HepG2 (cell line): ENCODE data around the gene ACTL7B. TPM values are rescaled to one million over a fixed set of nuclear protein-coding genes. Genes with fewer than 3 reads are reported as not detected.

Source experiments
- ATF1 ChIP-seq: IDR thresholded peaks from 2 replicates; pipeline ENCODE4 v1.6.1; 2016; ENCODE audit warnings: mild to moderate bottlenecking, control low read depth
- ATM ChIP-seq: fragments of 450-650 bp; IDR thresholded peaks from 2 replicates; pipeline ENCODE4 v1.7.1; 2017; ENCODE audit warnings: mild to moderate bottlenecking, borderline replicate concordance
- GATA4 ChIP-seq: sonication (generic); IDR thresholded peaks from 2 replicates; pipeline ENCODE4 v1.6.1; 2016; ENCODE audit warnings: antibody characterized with exemption, low read depth, borderline replicate concordance
- HDAC6 ChIP-seq: fragments of 200-600 bp; sonication (generic); IDR thresholded peaks from 2 replicates; pipeline ENCODE4 v1.7.0; 2017; ENCODE audit warnings: mild to moderate bottlenecking, antibody characterized with exemption, low read length, low read depth
- JUN ChIP-seq: sonication (generic); formaldehyde crosslinking; IDR thresholded peaks from 2 replicates; pipeline ENCODE4 v1.4.0; 2020; ENCODE audit warnings: mild to moderate bottlenecking, missing genetic modification reagents
- KLF9 ChIP-seq: IDR thresholded peaks from 2 replicates; pipeline ENCODE4 v1.6.1; 2016; ENCODE audit warnings: low read depth
- ONECUT2 ChIP-seq: sonication (generic); formaldehyde crosslinking; IDR thresholded peaks from 2 replicates; pipeline ENCODE4 v1.4.0; 2020; ENCODE audit warnings: missing genetic modification reagents
- PITX1 ChIP-seq: sonication (generic); formaldehyde crosslinking; IDR thresholded peaks from 2 replicates; pipeline ENCODE4 v1.5.1; 2020; ENCODE audit warnings: mild to moderate bottlenecking, missing genetic modification reagents
- REPIN1 ChIP-seq: sonication (generic); formaldehyde crosslinking; IDR thresholded peaks from 2 replicates; pipeline ENCODE4 v1.8.0; 2022; ENCODE audit warnings: missing genetic modification reagents, low read depth, mild to moderate bottlenecking, borderline replicate concordance
- SMAD3 ChIP-seq: sonication (generic); formaldehyde crosslinking; IDR thresholded peaks from 2 replicates; pipeline ENCODE4 v1.4.0; 2020; ENCODE audit warnings: missing genetic modification reagents
- ZNF124 ChIP-seq: sonication (generic); formaldehyde crosslinking; IDR thresholded peaks from 2 replicates; pipeline ENCODE4 v1.4.0; 2020; ENCODE audit warnings: missing genetic modification reagents
- polyA plus RNA-seq, 8 experiments: library from polyadenylated mRNA; depleted of rRNA in 3 of 8; stranded (reverse) in 7 of 8; unstranded in 1 of 8; fragments of >200 nt; fragmentation: Illumina TruSeq in 4 of 8; extraction: Trizol in 4 of 8; gene quantifications; 2 replicates each; pipeline versions ENCODE4 v1.2.1 to v1.2.3, GENCODE V29; 2011 to 2016; ENCODE audit warnings: low read depth in 4 of 8, missing spikeins in 1 of 8, mixed read lengths in 1 of 8; ENCODE audit not compliant: insufficient read depth in 1 of 8
- total RNA-seq, 5 experiments: library from RNA; depleted of rRNA; stranded (reverse); fragments of >200 nt; fragmentation: Illumina TruSeq; extraction: Trizol; gene quantifications; 2 replicates each; pipeline ENCODE4 v1.2.3, GENCODE V29; 2016; ENCODE audit warnings: low read depth in 1 of 5
- TF ChIP-seq, protein P1 (sequence below): sonication (generic); formaldehyde crosslinking; IDR thresholded peaks from 2 replicates; pipeline ENCODE4 v1.4.0; 2020; ENCODE audit warnings: missing genetic modification reagents, borderline replicate concordance
- TF ChIP-seq, protein P2 (sequence below): IDR thresholded peaks from 2 replicates; pipeline ENCODE4 v1.6.1; 2016; ENCODE audit warnings: low read depth, missing genetic modification reagents, missing compliant biosample characterization
- TF ChIP-seq, protein P3 (sequence below): sonication (generic); formaldehyde crosslinking; IDR thresholded peaks from 2 replicates; pipeline ENCODE4 v1.4.0; 2020; ENCODE audit warnings: mild to moderate bottlenecking, missing genetic modification reagents
- TF ChIP-seq, protein P4 (sequence below): sonication (generic); formaldehyde crosslinking; IDR thresholded peaks from 2 replicates; pipeline ENCODE4 v1.5.1; 2020; ENCODE audit warnings: mild to moderate bottlenecking, missing genetic modification reagents, moderate library complexity
- TF ChIP-seq, protein P5 (sequence below): sonication (generic); formaldehyde crosslinking; IDR thresholded peaks from 2 replicates; pipeline ENCODE4 v1.9.0; 2022; ENCODE audit warnings: missing genetic modification reagents, mild to moderate bottlenecking, borderline replicate concordance

ACTL7B gene
- total and polyA plus RNA-seq, 2 of the 13 experiments (the other 11 are each of a cell fraction or from before 2014, with no cell fraction given) = 0.07 to 0.11 TPM

DNA sequence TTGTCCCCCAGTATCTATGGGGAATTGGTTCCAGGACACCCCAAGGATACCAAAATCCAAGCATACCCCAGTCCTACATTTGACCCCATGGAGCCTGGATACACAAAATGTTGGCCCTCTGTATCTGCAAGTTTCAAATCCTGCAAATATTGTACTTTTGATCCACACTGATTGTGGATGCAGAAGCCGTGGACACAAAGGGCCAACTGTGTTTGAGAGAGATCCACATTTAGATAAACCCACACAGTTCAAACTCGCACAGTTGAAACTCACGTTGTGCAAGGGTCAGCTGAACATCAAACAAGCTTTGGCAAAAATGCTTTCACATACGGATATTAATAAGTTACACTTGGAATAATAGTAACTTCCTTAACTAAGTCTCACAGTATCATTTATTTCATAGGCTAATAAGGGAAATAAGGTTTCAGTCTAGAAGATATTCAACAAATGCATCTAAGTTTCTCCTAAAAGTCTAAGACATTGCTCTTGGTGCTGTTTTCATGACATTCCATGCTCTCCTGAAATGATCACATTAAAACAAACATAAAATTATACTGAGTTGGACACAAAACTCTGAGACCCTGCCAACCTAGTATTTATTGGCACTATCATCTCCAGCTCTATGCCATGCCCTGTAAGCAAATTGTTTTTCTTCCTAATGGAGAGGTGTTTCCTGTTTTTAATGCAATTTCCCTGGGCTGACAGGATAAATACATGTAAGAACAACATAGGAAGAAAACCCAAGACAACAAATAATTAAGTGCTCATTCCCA, 38.6 kb upstream of the ACTL7B start (continued):
- TF ChIP-seq, protein P1, sequence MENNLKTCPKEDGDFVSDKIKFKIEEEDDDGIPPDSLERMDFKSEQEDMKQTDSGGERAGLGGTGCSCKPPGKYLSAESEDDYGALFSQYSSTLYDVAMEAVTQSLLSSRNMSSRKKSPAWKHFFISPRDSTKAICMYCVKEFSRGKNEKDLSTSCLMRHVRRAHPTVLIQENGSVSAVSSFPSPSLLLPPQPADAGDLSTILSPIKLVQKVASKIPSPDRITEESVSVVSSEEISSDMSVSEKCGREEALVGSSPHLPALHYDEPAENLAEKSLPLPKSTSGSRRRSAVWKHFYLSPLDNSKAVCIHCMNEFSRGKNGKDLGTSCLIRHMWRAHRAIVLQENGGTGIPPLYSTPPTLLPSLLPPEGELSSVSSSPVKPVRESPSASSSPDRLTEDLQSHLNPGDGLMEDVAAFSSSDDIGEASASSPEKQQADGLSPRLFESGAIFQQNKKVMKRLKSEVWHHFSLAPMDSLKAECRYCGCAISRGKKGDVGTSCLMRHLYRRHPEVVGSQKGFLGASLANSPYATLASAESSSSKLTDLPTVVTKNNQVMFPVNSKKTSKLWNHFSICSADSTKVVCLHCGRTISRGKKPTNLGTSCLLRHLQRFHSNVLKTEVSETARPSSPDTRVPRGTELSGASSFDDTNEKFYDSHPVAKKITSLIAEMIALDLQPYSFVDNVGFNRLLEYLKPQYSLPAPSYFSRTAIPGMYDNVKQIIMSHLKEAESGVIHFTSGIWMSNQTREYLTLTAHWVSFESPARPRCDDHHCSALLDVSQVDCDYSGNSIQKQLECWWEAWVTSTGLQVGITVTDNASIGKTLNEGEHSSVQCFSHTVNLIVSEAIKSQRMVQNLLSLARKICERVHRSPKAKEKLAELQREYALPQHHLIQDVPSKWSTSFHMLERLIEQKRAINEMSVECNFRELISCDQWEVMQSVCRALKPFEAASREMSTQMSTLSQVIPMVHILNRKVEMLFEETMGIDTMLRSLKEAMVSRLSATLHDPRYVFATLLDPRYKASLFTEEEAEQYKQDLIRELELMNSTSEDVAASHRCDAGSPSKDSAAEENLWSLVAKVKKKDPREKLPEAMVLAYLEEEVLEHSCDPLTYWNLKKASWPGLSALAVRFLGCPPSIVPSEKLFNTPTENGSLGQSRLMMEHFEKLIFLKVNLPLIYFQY (CRISPR knock-in tag) = no peak
- TF ChIP-seq JUN (peak; percentile 63), ONECUT2 (CRISPR knock-in tag) (peak; percentile 58; the same call in 1 of the 2 replicates), REPIN1 (CRISPR knock-in tag) (peak; percentile 97), ATF1 (CRISPR knock-in tag) (peak; percentile 61; the same call in 1 of the 2 replicates), SMAD3 (CRISPR knock-in tag) (peak; percentile 77), ZNF124 (CRISPR knock-in tag) (0 out of 2 replicates have a peak, but pooled peaks have one; percentile 31), GATA4 (peak; percentile 98), PITX1 (CRISPR knock-in tag) (peak; percentile 97), ATM (no peak), HDAC6 (no peak), KLF9 (CRISPR knock-in tag) (no peak)
- TF ChIP-seq, protein P2, sequence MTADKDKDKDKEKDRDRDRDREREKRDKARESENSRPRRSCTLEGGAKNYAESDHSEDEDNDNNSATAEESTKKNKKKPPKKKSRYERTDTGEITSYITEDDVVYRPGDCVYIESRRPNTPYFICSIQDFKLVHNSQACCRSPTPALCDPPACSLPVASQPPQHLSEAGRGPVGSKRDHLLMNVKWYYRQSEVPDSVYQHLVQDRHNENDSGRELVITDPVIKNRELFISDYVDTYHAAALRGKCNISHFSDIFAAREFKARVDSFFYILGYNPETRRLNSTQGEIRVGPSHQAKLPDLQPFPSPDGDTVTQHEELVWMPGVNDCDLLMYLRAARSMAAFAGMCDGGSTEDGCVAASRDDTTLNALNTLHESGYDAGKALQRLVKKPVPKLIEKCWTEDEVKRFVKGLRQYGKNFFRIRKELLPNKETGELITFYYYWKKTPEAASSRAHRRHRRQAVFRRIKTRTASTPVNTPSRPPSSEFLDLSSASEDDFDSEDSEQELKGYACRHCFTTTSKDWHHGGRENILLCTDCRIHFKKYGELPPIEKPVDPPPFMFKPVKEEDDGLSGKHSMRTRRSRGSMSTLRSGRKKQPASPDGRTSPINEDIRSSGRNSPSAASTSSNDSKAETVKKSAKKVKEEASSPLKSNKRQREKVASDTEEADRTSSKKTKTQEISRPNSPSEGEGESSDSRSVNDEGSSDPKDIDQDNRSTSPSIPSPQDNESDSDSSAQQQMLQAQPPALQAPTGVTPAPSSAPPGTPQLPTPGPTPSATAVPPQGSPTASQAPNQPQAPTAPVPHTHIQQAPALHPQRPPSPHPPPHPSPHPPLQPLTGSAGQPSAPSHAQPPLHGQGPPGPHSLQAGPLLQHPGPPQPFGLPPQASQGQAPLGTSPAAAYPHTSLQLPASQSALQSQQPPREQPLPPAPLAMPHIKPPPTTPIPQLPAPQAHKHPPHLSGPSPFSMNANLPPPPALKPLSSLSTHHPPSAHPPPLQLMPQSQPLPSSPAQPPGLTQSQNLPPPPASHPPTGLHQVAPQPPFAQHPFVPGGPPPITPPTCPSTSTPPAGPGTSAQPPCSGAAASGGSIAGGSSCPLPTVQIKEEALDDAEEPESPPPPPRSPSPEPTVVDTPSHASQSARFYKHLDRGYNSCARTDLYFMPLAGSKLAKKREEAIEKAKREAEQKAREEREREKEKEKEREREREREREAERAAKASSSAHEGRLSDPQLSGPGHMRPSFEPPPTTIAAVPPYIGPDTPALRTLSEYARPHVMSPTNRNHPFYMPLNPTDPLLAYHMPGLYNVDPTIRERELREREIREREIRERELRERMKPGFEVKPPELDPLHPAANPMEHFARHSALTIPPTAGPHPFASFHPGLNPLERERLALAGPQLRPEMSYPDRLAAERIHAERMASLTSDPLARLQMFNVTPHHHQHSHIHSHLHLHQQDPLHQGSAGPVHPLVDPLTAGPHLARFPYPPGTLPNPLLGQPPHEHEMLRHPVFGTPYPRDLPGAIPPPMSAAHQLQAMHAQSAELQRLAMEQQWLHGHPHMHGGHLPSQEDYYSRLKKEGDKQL (CRISPR knock-in tag) = peak; percentile 76; the same call in 1 of the 2 replicates
- TF ChIP-seq, protein P3, sequence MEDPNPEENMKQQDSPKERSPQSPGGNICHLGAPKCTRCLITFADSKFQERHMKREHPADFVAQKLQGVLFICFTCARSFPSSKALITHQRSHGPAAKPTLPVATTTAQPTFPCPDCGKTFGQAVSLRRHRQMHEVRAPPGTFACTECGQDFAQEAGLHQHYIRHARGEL (CRISPR knock-in tag) = no peak
- TF ChIP-seq, protein P4, sequence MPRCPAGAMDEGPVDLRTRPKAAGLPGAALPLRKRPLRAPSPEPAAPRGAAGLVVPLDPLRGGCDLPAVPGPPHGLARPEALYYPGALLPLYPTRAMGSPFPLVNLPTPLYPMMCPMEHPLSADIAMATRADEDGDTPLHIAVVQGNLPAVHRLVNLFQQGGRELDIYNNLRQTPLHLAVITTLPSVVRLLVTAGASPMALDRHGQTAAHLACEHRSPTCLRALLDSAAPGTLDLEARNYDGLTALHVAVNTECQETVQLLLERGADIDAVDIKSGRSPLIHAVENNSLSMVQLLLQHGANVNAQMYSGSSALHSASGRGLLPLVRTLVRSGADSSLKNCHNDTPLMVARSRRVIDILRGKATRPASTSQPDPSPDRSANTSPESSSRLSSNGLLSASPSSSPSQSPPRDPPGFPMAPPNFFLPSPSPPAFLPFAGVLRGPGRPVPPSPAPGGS (CRISPR knock-in tag) = no peak
- TF ChIP-seq, protein P5, sequence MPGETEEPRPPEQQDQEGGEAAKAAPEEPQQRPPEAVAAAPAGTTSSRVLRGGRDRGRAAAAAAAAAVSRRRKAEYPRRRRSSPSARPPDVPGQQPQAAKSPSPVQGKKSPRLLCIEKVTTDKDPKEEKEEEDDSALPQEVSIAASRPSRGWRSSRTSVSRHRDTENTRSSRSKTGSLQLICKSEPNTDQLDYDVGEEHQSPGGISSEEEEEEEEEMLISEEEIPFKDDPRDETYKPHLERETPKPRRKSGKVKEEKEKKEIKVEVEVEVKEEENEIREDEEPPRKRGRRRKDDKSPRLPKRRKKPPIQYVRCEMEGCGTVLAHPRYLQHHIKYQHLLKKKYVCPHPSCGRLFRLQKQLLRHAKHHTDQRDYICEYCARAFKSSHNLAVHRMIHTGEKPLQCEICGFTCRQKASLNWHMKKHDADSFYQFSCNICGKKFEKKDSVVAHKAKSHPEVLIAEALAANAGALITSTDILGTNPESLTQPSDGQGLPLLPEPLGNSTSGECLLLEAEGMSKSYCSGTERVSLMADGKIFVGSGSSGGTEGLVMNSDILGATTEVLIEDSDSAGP (CRISPR knock-in tag) = no peak
